Small intestine (tissue), 7 donors: Measurements from ENCODE around the gene C9orf153. TPM values are rescaled to one million over a fixed set of nuclear protein-coding genes. Genes with fewer than 3 reads are reported as not detected.

Source experiments
- DNase-seq, 2 donors: peaks; one replicate each; pipeline versions ENCODE4 v3.0.0 to v3.0.0-alpha.2; 2013
- FAIRE-seq: peaks from 2 replicates; lab custom pipeline; 2012; peaks lifted over from hg19 to GRCh38; lab: Jason Lieb, UNC
- H3K27ac ChIP-seq, 3 donors: one replicate each; pipeline ENCODE4 v1.5.1; 2013; ENCODE audit warnings: low read length in 2 of 3, mild to moderate bottlenecking in 2 of 3, control low read depth in 1 of 3, inconsistent platforms in 1 of 3, low read depth in 1 of 3, moderate library complexity in 1 of 3
- H3K27me3 ChIP-seq, 3 donors: one replicate each; pipeline ENCODE4 v1.6.1; 2013; ENCODE audit warnings: low read length in 3 of 3, inconsistent platforms in 1 of 3; ENCODE audit not compliant: control insufficient read depth in 3 of 3, insufficient read depth in 3 of 3
- H3K36me3 ChIP-seq, 3 donors: one replicate each; pipeline ENCODE4 v1.6.1; 2013; ENCODE audit warnings: low read length in 3 of 3, inconsistent platforms in 1 of 3, low read depth in 1 of 3, mild to moderate bottlenecking in 1 of 3, moderate library complexity in 1 of 3; ENCODE audit not compliant: control insufficient read depth in 3 of 3, insufficient read depth in 2 of 3
- H3K4me1 ChIP-seq, 3 donors: one replicate each; pipeline ENCODE4 v1.6.1; 2013; ENCODE audit warnings: low read length in 2 of 3, inconsistent platforms in 1 of 3, low read depth in 1 of 3, mild to moderate bottlenecking in 1 of 3, moderate library complexity in 1 of 3; ENCODE audit not compliant: control insufficient read depth in 3 of 3, insufficient read depth in 2 of 3
- H3K4me3 ChIP-seq, 3 donors: one replicate each; pipeline ENCODE4 v1.5.1; 2013; ENCODE audit warnings: low read length in 3 of 3, control low read depth in 1 of 3, inconsistent platforms in 1 of 3, low read depth in 1 of 3, mild to moderate bottlenecking in 1 of 3, moderate library complexity in 1 of 3
- H3K9me3 ChIP-seq, 2 donors: one replicate each; pipeline ENCODE4 v1.6.1; 2013; ENCODE audit warnings: low read depth in 1 of 2, low read length in 1 of 2; ENCODE audit not compliant: control insufficient read depth in 2 of 2, insufficient read depth in 1 of 2
- WGBS, 3 donors: extraction: QIAGEN DNeasy Blood & Tissue Kit; methylation state at CpG; one replicate each; pipeline ENCODE4 v1.1.7; 2013; 5-methylcytosine and 5-hydroxymethylcytosine counted together
- polyA plus RNA-seq, 4 donors: library from polyadenylated mRNA; stranded (reverse) in 3 of 4; unstranded in 1 of 4; fragments of 200-250 nt in 3 of 4; fragments of 120-200 nt in 1 of 4; gene quantifications; one replicate each; pipeline versions ENCODE4 v1.2.1 to v1.2.3, GENCODE V29; 2013
- donor health status: healthy with polysubstance abuse.
- donor health status: control.
- donor health status: control.
- donor health status: Bipolar disorder and iron deficiency.
- donor health status: healthy.

Gene C9orf153
- polyA plus RNA-seq, 4 donors, result 0.04 to 0.10 TPM; not detected in 2

DNA sequence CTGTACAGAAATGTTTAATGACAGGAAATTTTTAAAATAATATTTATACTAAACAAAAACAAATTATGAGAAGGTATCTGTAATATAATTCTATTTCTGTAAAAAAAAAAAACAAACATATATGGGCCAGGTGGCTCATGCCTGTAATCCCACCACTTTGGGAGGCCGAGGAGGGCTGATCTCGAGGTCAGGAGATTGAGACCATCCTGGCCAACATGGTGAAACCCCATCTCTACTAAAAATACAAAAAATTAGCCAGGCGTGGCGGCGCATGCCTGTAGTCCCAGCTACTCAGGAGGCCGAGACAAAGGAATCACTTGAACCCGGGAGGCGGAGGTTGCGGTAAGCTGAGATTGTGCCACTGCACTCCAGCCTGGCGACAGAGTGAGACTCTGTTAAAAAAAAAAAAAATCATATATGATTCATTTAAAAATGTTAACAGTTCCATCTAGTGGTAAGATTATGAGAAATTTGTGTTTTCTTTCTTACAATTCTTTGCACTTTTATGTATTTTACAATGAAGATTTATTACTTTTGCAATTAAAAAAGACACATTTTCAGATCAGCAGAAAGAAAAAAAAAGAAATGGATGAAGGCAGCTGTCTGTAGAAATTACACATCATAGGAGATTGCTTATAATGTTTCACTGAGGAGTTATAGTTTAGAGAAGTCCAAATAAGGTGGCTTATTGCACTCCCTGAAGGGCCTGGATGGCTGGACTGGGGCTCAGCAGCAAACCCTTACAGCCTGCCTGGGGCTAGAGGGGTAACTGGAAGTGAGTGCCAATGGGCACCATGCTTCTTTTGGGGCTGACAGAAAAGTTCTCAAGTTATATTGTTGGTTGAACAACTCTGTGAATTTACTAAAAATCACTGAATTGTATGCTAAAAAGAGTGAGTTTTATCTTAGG lies 20.3 kb downstream of the C9orf153 start:
- DNase-seq, result no peak
- H3K27me3 ChIP-seq, result no peaks in the 10 kb centered on the region
- H3K4me1 ChIP-seq, result peaks cover 0 to 5% (median 0%) of the 10 kb centered on the region in 3 donors
- H3K36me3 ChIP-seq, result no peaks in the 10 kb centered on the region
- H3K27ac ChIP-seq, result no peak overlapping the region
- WGBS, 3 donors, result 65 to 69% (median 68%) methylated on average over 10 of the region's 10 CpGs
- no peak overlapping the region for H3K4me3 ChIP-seq
- no peaks in the 10 kb centered on the region for H3K9me3 ChIP-seq
- no peak for FAIRE-seq

DNA sequence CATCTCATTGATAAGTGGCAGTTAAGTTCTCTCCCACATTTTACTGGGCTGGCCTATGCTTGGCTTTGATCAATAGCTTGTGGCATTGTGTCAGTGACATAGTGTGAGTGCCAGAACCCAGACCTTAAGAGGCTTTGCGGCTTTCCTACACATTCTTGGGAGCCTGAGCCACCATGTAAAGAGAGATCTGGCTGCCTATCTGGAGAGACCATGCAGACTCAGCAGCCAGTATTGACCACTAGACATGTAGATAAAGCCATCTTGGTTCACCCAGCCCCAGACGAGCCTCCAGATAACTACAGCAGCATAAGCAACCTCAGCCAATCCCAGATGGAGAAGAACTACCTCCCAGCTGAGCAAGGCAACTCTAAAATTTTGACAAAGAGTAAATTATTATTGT lies 28.6 kb downstream of the C9orf153 start:
- FAIRE-seq, result no peak

DNA sequence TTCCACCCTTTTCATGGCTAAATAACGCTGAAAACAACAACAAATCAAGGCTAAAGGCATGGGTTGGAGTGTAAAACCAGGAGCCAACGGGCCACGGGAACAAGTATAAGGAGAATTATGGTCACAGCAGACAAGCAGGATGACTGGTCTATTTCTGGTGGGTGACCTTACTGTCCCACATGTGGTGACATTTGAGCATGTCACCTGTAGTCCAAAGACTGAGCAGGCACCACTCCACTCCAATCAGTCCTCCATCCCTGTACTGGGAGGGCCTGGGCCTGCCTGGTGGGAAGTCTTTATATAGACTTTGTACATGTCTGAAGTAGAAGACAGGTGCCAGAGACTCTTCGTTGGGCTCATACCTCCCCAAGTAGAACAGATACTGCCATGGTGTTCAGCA lies 36.8 kb downstream of the C9orf153 start:
- no peaks in the 10 kb centered on the region for H3K9me3 ChIP-seq
- no peak overlapping the region for H3K4me3 ChIP-seq
- H3K4me1 ChIP-seq, result no peaks in the 10 kb centered on the region
- H3K27me3 ChIP-seq, result no peaks in the 10 kb centered on the region
- WGBS, 3 donors, result 81 to 90% (median 85%) methylated on average over 4 of the region's 4 CpGs
- no peak for DNase-seq
- no peaks in the 10 kb centered on the region for H3K36me3 ChIP-seq
- FAIRE-seq, result no peak
- no peak overlapping the region for H3K27ac ChIP-seq

More for the DNA sequence above, 28.6 kb downstream of the C9orf153 start:
- no peaks in the 10 kb centered on the region for H3K9me3 ChIP-seq
- no peaks in the 10 kb centered on the region for H3K27me3 ChIP-seq
- H3K4me1 ChIP-seq, result no peaks in the 10 kb centered on the region
- H3K27ac ChIP-seq, result no peak overlapping the region
- H3K36me3 ChIP-seq, result no peaks in the 10 kb centered on the region
- WGBS, 3 donors, result 79 to 86% (median 80%) methylated on average over 2 of the region's 2 CpGs
- no peak for DNase-seq
- no peak overlapping the region for H3K4me3 ChIP-seq

DNA sequence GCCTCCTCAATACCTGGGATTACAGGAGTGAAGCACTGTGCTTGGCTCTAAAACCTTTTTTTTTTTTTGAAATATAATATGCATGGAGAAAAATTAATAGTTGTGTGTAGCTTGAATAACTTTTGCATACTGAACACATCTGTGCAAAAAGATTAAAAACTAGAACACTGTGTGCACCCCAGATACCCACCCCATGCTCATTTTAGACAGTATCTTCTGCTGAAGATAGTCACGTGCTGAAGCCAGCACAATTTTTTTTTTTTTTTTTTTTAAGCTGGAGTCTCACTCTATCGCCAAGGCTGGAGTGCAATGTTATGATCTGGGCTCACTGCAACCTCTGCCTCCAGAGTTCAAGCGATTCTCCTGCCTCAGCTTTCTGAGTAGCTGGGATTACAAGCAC lies 39.9 kb downstream of the C9orf153 start:
- H3K4me1 ChIP-seq, result peaks cover 0 to 2% (median 0%) of the 10 kb centered on the region in 3 donors
- no peaks in the 10 kb centered on the region for H3K27me3 ChIP-seq
- H3K36me3 ChIP-seq, result no peaks in the 10 kb centered on the region
- H3K27ac ChIP-seq, result no peak overlapping the region
- DNase-seq (no peak), FAIRE-seq (no peak)
- H3K4me3 ChIP-seq, result no peak overlapping the region
- H3K9me3 ChIP-seq, result no peaks in the 10 kb centered on the region
- 77 to 84% (median 80%) methylated on average over 3 of the region's 3 CpGs for WGBS, 3 donors

DNA sequence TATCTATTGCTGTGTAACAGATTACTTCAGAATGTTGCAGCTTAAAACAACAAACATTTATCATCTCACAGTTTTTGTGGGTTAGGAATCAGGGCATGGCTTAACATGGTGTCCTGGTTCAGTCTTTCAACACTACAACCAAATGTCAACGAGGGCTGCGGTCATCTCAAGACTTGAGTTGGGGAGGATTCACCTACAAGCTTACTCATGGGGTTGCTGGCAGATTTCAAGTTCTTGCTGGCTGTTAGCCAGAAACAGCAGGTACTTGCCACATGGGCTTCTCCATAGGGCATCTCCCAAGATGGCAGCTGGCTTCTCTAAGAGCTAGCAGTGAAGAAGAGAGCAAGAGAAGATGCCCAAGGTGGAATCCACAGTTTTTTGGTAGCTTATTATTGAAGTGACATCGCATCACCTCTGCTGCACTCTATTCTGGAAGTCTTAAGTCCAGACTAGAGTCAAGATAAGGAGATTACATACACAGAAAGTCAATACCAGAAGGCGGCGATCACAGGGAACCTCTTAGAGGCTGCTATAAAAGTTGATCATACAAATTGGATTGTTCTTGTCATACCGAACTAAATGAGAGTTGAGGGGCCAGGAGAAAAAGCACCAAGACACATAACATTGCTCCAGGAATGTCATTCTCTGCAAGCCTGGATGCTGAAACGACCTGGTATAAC lies 42.2 kb downstream of the C9orf153 start:
- peak; percentile 32 to 52 for DNase-seq
- no peak overlapping the region for H3K4me3 ChIP-seq
- H3K36me3 ChIP-seq, result no peaks in the 10 kb centered on the region
- FAIRE-seq, result no peak
- H3K27ac ChIP-seq, result no peak overlapping the region
- WGBS, 3 donors, result 25 to 70% (median 52%) methylated on average over 7 of the region's 7 CpGs
- peaks cover 0 to 2% (median 0%) of the 10 kb centered on the region in 3 donors for H3K4me1 ChIP-seq
- H3K27me3 ChIP-seq, result no peaks in the 10 kb centered on the region
- H3K9me3 ChIP-seq, result no peaks in the 10 kb centered on the region

DNA sequence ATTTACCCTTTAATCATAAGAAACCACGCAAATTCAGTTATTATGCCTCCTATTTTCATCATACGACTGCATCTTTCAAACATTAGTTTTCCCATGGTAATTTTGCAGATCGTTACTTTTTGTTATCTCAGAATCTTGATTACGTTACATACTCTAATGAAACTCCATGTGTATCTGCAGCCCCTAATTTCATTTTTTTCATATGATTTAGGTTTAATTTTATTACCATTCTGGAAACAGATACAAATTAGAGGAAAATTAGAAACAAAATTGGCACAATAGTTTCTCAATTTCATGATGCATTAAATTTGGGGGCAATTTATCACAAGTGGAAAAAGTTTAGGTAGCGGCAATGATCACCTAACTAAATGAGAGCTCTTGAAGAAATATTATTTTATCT lies 52.3 kb downstream of the C9orf153 start:
- no peak for FAIRE-seq

DNA sequence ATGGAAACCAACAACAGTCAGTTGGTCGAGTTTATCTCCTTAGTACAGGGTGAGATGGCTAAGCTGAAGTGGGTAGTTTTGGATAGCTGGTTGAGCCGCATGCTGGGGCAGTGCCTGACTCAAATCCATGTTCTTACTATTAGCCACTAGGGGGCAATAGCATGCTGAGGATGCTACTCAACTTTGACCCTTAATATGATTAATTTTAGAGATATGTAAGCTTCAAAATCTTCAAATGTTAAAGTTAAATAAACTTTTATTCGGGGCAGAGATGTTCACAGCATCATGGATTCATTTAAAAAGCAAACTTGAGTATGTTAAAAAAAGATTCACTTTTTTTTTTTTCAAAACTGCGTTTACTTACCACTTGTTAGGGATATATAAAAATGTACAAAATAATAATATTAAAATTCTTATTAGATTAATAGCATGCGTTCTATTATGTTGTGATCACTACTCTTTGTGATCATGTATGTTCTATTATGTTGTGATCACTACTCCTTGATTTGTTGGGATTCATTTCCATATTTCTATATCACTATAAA lies 57.0 kb downstream of the C9orf153 start:
- 26 to 28% (median 26%) methylated on average over 5 of the region's 5 CpGs for WGBS, 3 donors
- DNase-seq (peak; percentile 50 to 59), FAIRE-seq (peak; percentile 68)
- H3K4me1 ChIP-seq, result no peaks in the 10 kb centered on the region
- H3K27me3 ChIP-seq, result no peaks in the 10 kb centered on the region
- H3K4me3 ChIP-seq, result no peak overlapping the region
- H3K9me3 ChIP-seq, result no peaks in the 10 kb centered on the region
- H3K36me3 ChIP-seq, result no peaks in the 10 kb centered on the region
- no peak overlapping the region for H3K27ac ChIP-seq

More for the DNA sequence above, 52.3 kb downstream of the C9orf153 start:
- Histone ChIP-seq H3K4me1 (no peaks in the 10 kb centered on the region), H3K27ac (no peak overlapping the region), H3K4me3 (no peak overlapping the region), H3K9me3 (no peaks in the 10 kb centered on the region), H3K36me3 (no peaks in the 10 kb centered on the region), H3K27me3 (no peaks in the 10 kb centered on the region)
- WGBS, 3 donors, result 70 to 84% (median 82%) methylated on average over 5 of the region's 5 CpGs
- no peak for DNase-seq

DNA sequence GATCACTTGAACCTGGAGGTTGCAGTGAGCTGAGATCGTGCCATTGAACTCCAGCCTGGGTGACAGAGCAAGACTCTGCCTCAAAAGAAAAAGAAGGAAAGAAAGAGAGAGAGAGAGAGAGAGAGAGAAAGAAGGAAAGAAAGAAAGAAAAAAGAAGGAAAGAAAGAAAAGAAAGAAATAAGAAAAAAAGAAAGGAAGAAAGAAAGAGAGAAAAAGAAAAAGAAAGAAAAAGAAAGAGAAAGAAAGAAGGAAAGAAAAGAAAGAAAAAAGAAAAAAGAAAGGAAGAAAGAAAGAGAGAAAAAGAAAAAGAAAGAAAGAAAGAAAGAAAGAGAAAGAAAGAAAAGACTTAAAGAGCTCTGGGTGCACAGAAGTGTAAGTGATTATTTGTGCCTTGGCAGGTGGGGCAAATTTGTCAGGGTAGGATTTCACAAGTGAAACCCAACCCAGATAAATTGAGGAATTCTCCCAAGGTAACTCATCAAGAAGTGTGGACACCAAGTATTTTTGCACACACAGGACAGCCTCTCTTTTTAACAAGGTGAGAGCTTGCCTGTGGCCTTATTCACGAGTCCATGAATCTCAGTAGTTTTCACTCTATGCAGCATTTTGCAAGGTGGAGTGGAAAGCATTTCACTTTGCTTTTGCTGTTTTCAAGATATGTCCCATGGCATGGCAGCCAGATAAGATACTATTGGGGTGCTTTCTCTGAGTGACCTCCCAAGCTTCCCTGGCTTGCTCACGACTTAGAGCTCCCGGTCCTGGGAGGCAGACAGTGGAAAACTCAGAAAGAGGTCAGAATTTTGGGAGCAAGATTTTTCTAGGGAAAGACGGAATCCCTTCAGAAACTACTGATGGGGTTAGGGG lies 57.8 kb downstream of the C9orf153 start:
- no peak for FAIRE-seq
- WGBS, 3 donors, result 77 to 88% (median 87%) methylated on average over 5 of the region's 5 CpGs

More for the DNA sequence above, 57.8 kb downstream of the C9orf153 start:
- Histone ChIP-seq H3K9me3 (no peaks in the 10 kb centered on the region), H3K4me3 (no peak overlapping the region), H3K27me3 (no peaks in the 10 kb centered on the region), H3K36me3 (no peaks in the 10 kb centered on the region), H3K4me1 (no peaks in the 10 kb centered on the region), H3K27ac (no peak overlapping the region)
- no peak for DNase-seq
